ENCODE data around the gene SHF. TPM values are rescaled to one million over a fixed set of nuclear protein-coding genes. Genes with fewer than 3 reads are reported as not detected.

Gene SHF
- polyA plus RNA-seq, 1 donor (not counting 4 experiments of a cell fraction or from before 2014, with no cell fraction given): 0.24 TPM

DNA sequence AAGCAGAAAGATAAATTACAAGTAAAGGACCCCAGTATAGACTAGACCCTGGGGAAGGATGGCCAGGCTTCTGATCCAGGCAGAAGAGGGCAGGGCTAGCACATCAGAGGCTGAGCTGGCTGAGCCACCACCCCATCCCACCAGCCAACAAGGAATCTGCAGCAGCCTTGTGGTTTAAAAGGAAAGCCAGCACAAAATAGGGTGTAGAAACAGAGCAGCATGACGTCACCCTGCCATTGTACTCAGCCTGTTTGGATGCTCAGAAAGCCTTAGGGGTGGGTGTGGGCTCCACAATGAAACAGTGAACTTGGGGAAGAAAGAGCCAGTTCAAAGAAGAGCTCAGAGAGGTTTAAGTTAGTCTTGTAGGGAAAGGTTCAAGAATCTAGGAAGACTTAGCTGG, 29.8 kb downstream of the SHF start:
- H3K27ac ChIP-seq (ENCODE audit: control insufficient read depth, insufficient read depth, low read length): peak overlapping the region; percentile 42

DNA sequence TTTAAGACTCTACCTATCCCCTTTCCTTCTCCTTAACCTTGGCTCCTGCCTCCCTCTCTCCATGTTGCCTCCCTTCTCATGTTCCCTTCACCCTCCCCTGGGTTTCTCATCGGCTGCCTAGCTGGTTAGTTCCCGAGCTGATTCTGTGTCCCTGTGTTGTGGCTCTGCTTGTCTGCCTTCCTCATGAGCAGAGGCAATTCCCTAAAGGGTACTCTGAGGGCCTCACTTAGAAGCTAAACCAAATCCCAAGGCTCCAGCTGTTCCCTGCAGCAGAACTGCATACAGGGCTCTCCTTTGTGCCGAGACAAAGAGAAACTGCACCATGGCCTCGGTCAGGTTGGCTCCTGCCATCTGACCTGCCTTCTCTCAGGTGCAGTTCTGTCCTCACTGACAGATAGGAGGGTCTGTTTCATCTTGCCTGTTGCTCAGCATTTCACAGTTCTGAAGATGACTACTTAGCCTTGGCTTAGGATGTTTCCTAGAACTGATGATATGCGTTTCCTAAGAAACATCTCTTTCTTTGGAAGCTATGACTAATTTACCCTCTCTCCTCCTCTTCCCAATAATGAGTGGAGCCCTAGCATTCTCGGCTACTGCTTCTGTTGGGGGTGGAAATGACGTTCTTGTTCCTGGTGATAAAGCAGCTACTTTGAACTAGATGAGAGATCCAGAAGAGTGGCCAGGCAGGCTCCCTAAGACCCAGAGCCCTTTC, 30.9 kb downstream of the SHF start:
- no peak overlapping the region for H3K4me2 ChIP-seq (ENCODE audit: control insufficient read depth, extremely low read depth, insufficient read depth, low read depth, low read length)
- peak overlapping the region; percentile 11 for H3K9ac ChIP-seq (ENCODE audit: control insufficient read depth, extremely low read depth, insufficient read depth, low read length)
- H3K27me3 ChIP-seq (ENCODE audit: control insufficient read depth, extremely low read depth, insufficient read depth, low read length): no peaks in the 10 kb centered on the region
- peaks cover 28% of the 10 kb centered on the region for H3K4me1 ChIP-seq (ENCODE audit: control insufficient read depth, extremely low read depth, insufficient read depth, low read length)
- no peaks in the 10 kb centered on the region for H4K20me1 ChIP-seq (ENCODE audit: control insufficient read depth, extremely low read depth, insufficient read depth, low read length)
- no peaks in the 10 kb centered on the region for H3K9me1 ChIP-seq (ENCODE audit: control insufficient read depth, extremely low read depth, insufficient read depth, low read length)
- H3K4me3 ChIP-seq (ENCODE audit: control insufficient read depth in 2 of 3, extremely low read depth in 1 of 3, insufficient read depth in 2 of 3, low read depth in 1 of 3, low read length in 3 of 3): no peak overlapping the region
- DNase-seq (ENCODE audit: low read depth, low spot score): no peak
- H2AFZ ChIP-seq (ENCODE audit: control insufficient read depth, low read length): no peak overlapping the region
- peak; percentile 97 for FAIRE-seq
- no peaks in the 10 kb centered on the region for H3K79me2 ChIP-seq (ENCODE audit: control insufficient read depth, insufficient read depth, low read length)
- H3K36me3 ChIP-seq (ENCODE audit: control insufficient read depth in 2 of 2, extremely low read depth in 1 of 2, insufficient read depth in 2 of 2, low read length in 2 of 2): peaks cover 10 to 17% of the 10 kb centered on the region in 2 experiments
- H3K9me3 ChIP-seq (ENCODE audit: control insufficient read depth, low read depth, low read length): no peaks in the 10 kb centered on the region
- dilution Hi-C loops (cut with MboI; ENCODE audit: extremely low pct_ligation_motif_present, low sequenced_read_pairs): no loop called here
- TF ChIP-seq, protein P1, sequence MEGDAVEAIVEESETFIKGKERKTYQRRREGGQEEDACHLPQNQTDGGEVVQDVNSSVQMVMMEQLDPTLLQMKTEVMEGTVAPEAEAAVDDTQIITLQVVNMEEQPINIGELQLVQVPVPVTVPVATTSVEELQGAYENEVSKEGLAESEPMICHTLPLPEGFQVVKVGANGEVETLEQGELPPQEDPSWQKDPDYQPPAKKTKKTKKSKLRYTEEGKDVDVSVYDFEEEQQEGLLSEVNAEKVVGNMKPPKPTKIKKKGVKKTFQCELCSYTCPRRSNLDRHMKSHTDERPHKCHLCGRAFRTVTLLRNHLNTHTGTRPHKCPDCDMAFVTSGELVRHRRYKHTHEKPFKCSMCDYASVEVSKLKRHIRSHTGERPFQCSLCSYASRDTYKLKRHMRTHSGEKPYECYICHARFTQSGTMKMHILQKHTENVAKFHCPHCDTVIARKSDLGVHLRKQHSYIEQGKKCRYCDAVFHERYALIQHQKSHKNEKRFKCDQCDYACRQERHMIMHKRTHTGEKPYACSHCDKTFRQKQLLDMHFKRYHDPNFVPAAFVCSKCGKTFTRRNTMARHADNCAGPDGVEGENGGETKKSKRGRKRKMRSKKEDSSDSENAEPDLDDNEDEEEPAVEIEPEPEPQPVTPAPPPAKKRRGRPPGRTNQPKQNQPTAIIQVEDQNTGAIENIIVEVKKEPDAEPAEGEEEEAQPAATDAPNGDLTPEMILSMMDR (optimal IDR thresholded peaks at IDR 0.05 in 1 of 3, IDR thresholded peaks at IDR 0.05 in 1 of 3, conservative IDR thresholded peaks at IDR 0.05 in 1 of 3; ENCODE audit: extremely low read depth in 1 of 3, insufficient read depth in 2 of 3, low read length in 3 of 3): no peak
- no peak for TF ChIP-seq EZH2 (IDR thresholded peaks at IDR 0.05; ENCODE audit: low read length)
- peak overlapping the region; percentile 42 for H3K27ac ChIP-seq (ENCODE audit: control insufficient read depth, insufficient read depth, low read length)

More for the DNA sequence above, 29.8 kb downstream of the SHF start:
- DNase-seq (ENCODE audit: low read depth, low spot score): peak; percentile 76
- Histone ChIP-seq H3K9me1 (ENCODE audit: control insufficient read depth, extremely low read depth, insufficient read depth, low read length) (peaks cover 2% of the 10 kb centered on the region), H3K4me3 (ENCODE audit: control insufficient read depth in 2 of 3, extremely low read depth in 1 of 3, insufficient read depth in 2 of 3, low read depth in 1 of 3, low read length in 3 of 3) (peak overlapping the region in 1 of 3 experiments; percentile 18), H3K36me3 (ENCODE audit: control insufficient read depth in 2 of 2, extremely low read depth in 1 of 2, insufficient read depth in 2 of 2, low read length in 2 of 2) (peaks cover 14% of the 10 kb centered on the region in 2 experiments), H3K4me1 (ENCODE audit: control insufficient read depth, extremely low read depth, insufficient read depth, low read length) (peaks cover 39% of the 10 kb centered on the region), H3K9me3 (ENCODE audit: control insufficient read depth, low read depth, low read length) (no peaks in the 10 kb centered on the region), H3K79me2 (ENCODE audit: control insufficient read depth, insufficient read depth, low read length) (no peaks in the 10 kb centered on the region), H4K20me1 (ENCODE audit: control insufficient read depth, extremely low read depth, insufficient read depth, low read length) (no peaks in the 10 kb centered on the region), H2AFZ (ENCODE audit: control insufficient read depth, low read length) (no peak overlapping the region), H3K27me3 (ENCODE audit: control insufficient read depth, extremely low read depth, insufficient read depth, low read length) (no peaks in the 10 kb centered on the region), H3K4me2 (ENCODE audit: control insufficient read depth, extremely low read depth, insufficient read depth, low read depth, low read length) (peak overlapping the region; percentile 62), H3K9ac (ENCODE audit: control insufficient read depth, extremely low read depth, insufficient read depth, low read length) (peak overlapping the region; percentile 24)
- dilution Hi-C loops (cut with MboI; ENCODE audit: extremely low pct_ligation_motif_present, low sequenced_read_pairs): no loop called here
- peak; percentile 90 for FAIRE-seq
- TF ChIP-seq, protein P1 (optimal IDR thresholded peaks at IDR 0.05 in 1 of 3, IDR thresholded peaks at IDR 0.05 in 1 of 3, conservative IDR thresholded peaks at IDR 0.05 in 1 of 3; ENCODE audit: extremely low read depth in 1 of 3, insufficient read depth in 2 of 3, low read length in 3 of 3): no peak
- no peak for TF ChIP-seq EZH2 (IDR thresholded peaks at IDR 0.05; ENCODE audit: low read length)

All from keratinocyte (primary cell).